Trophoblast cell (in vitro differentiated cells and primary cell): ENCODE measurements around the gene SIAE.
A peak's percentile ranks its signal among the peaks of the same experiment; 100 is the strongest.

Experiments
- DNase-seq, 2 donors: peaks; one replicate each; pipeline ENCODE4 v3.0.0-alpha.2; 2016
- H2AFZ ChIP-seq: 2 replicates; pipeline ENCODE4 v1.6.1; 2013; ENCODE audit warnings: low read length, moderate library complexity, mild to moderate bottlenecking; ENCODE audit not compliant: insufficient read depth, poor library complexity
- H2AK5ac ChIP-seq: 2 replicates; pipeline ENCODE4 v1.6.1; 2013; ENCODE audit warnings: mild to moderate bottlenecking, low read length
- H2BK120ac ChIP-seq: 2 replicates; pipeline ENCODE4 v1.6.1; 2013; ENCODE audit warnings: low read length, mild to moderate bottlenecking, moderate library complexity; ENCODE audit not compliant: insufficient read depth, poor library complexity
- H2BK12ac ChIP-seq: 2 replicates; pipeline ENCODE4 v1.6.1; 2013; ENCODE audit warnings: mild to moderate bottlenecking, low read length, moderate library complexity
- H2BK5ac ChIP-seq: 2 replicates; pipeline ENCODE4 v1.6.1; 2013; ENCODE audit warnings: low read length, low read depth, moderate library complexity, mild to moderate bottlenecking; ENCODE audit not compliant: poor library complexity
- H3K14ac ChIP-seq: 2 replicates; pipeline ENCODE4 v1.6.1; 2013; ENCODE audit warnings: mild to moderate bottlenecking, low read length
- H3K18ac ChIP-seq: 2 replicates; pipeline ENCODE4 v1.6.1; 2013; ENCODE audit warnings: mild to moderate bottlenecking, low read length
- H3K23ac ChIP-seq: 2 replicates; pipeline ENCODE4 v1.6.1; 2013; ENCODE audit warnings: low read length
- H3K27ac ChIP-seq: 2 replicates; pipeline ENCODE4 v1.5.1; 2013; ENCODE audit warnings: low read depth, mild to moderate bottlenecking, inconsistent platforms, low read length, moderate library complexity
- H3K27me3 ChIP-seq: 2 replicates; pipeline ENCODE4 v1.6.1; 2013; ENCODE audit warnings: inconsistent platforms, mild to moderate bottlenecking, low read length, moderate library complexity; ENCODE audit not compliant: insufficient read depth
- H3K36me3 ChIP-seq, 2 experiments: 1 replicate in 1 of 2; 2 replicates in 1 of 2; pipeline ENCODE4 v1.6.1; 2013; ENCODE audit warnings: low read length in 2 of 2, mild to moderate bottlenecking in 2 of 2, moderate library complexity in 1 of 2; ENCODE audit not compliant: insufficient read depth in 2 of 2, control insufficient read depth in 1 of 2
- H3K4ac ChIP-seq: 2 replicates; pipeline ENCODE4 v1.6.1; 2013; ENCODE audit warnings: low read depth, mild to moderate bottlenecking, low read length, moderate library complexity
- H3K4me1 ChIP-seq, 2 experiments: 1 replicate in 1 of 2; 2 replicates in 1 of 2; pipeline ENCODE4 v1.6.1; 2013; ENCODE audit warnings: low read length in 2 of 2, mild to moderate bottlenecking in 2 of 2, moderate library complexity in 1 of 2; ENCODE audit not compliant: insufficient read depth in 2 of 2, control insufficient read depth in 1 of 2
- H3K4me2 ChIP-seq: 2 replicates; pipeline ENCODE4 v1.6.1; 2013; ENCODE audit warnings: inconsistent platforms, mild to moderate bottlenecking, low read length, moderate library complexity
- H3K4me3 ChIP-seq: 2 replicates; pipeline ENCODE4 v1.5.1; 2013; ENCODE audit warnings: mild to moderate bottlenecking, low read depth, low read length, inconsistent platforms
- H3K79me1 ChIP-seq: one replicate; pipeline ENCODE4 v1.6.1; 2013; ENCODE audit warnings: low read length
- H3K79me2 ChIP-seq: 2 replicates; pipeline ENCODE4 v1.6.1; 2013; ENCODE audit warnings: low read length, mild to moderate bottlenecking; ENCODE audit not compliant: control insufficient read depth, insufficient read depth, poor library complexity
- H3K9ac ChIP-seq: 2 replicates; pipeline ENCODE4 v1.6.1; 2013; ENCODE audit warnings: mild to moderate bottlenecking, low read length
- H3K9me3 ChIP-seq: 2 replicates; pipeline ENCODE4 v1.6.1; 2013; ENCODE audit warnings: low read depth, mild to moderate bottlenecking, control low read depth, inconsistent platforms, low read length; ENCODE audit not compliant: insufficient read depth
- H4K12ac ChIP-seq: 2 replicates; pipeline ENCODE4 v1.6.1; 2013; ENCODE audit warnings: low read depth, mild to moderate bottlenecking, low read length, moderate library complexity
- H4K8ac ChIP-seq: 2 replicates; pipeline ENCODE4 v1.6.1; 2013; ENCODE audit warnings: low read depth, mild to moderate bottlenecking, low read length, moderate library complexity
- H4K91ac ChIP-seq: one replicate; pipeline ENCODE4 v1.6.1; 2013; ENCODE audit warnings: low read depth, mild to moderate bottlenecking, low read length, moderate library complexity
- WGBS: extraction: QIAGEN DNeasy Blood & Tissue Kit; methylation state at CpG from one replicate; pipeline ENCODE4 v1.1.7; 2013; ENCODE audit warnings: missing lambda C conversion rate; ENCODE audit not compliant: insufficient read length, insufficient coverage; ENCODE audit errors: extremely low coverage; 5-methylcytosine and 5-hydroxymethylcytosine counted together

Gene SIAE

GRCh38 chr11:124612567-124613246, 60.8 kb downstream of the SIAE start:
- no peak overlapping the region for H3K23ac ChIP-seq
- no peak overlapping the region for H2AK5ac ChIP-seq
- H2BK120ac ChIP-seq, result no peak overlapping the region
- no peak overlapping the region for H3K4ac ChIP-seq
- no peak overlapping the region for H4K12ac ChIP-seq
- H3K36me3 ChIP-seq, result no peaks in the 10 kb centered on the region
- H3K4me1 ChIP-seq, result no peaks in the 10 kb centered on the region
- H3K9me3 ChIP-seq, result no peaks in the 10 kb centered on the region
- no peaks in the 10 kb centered on the region for H3K79me2 ChIP-seq
- H3K18ac ChIP-seq, result no peak overlapping the region
- WGBS, result no CpG with 5 or more reads among the region's 10 CpGs
- DNase-seq, result no peak
- H2BK12ac ChIP-seq, result no peak overlapping the region
- H3K79me1 ChIP-seq, result no peaks in the 10 kb centered on the region
- H4K91ac ChIP-seq, result no peak overlapping the region
- H3K4me2 ChIP-seq, result no peak overlapping the region
- H3K27ac ChIP-seq, result no peak overlapping the region
- no peak overlapping the region for H3K14ac ChIP-seq
- H3K9ac ChIP-seq, result no peak overlapping the region
- no peak overlapping the region for H2BK5ac ChIP-seq
- no peak overlapping the region for H3K4me3 ChIP-seq
- no peak overlapping the region for H2AFZ ChIP-seq
- no peaks in the 10 kb centered on the region for H3K27me3 ChIP-seq
- no peak overlapping the region for H4K8ac ChIP-seq

GRCh38 chr11:124612045-124612444, 61.5 kb downstream of the SIAE start:
- Histone ChIP-seq H4K8ac (no peak overlapping the region), H2AK5ac (no peak overlapping the region), H3K9ac (no peak overlapping the region), H3K23ac (no peak overlapping the region), H2BK120ac (no peak overlapping the region), H3K4me2 (no peak overlapping the region), H3K27ac (no peak overlapping the region), H4K12ac (no peak overlapping the region), H3K36me3 (no peaks in the 10 kb centered on the region), H3K4me1 (no peaks in the 10 kb centered on the region), H3K18ac (no peak overlapping the region), H2BK5ac (no peak overlapping the region), H3K4me3 (no peak overlapping the region), H3K27me3 (no peaks in the 10 kb centered on the region), H3K79me1 (no peaks in the 10 kb centered on the region), H2AFZ (no peak overlapping the region), H3K14ac (no peak overlapping the region), H3K9me3 (no peaks in the 10 kb centered on the region), H4K91ac (no peak overlapping the region), H3K79me2 (no peaks in the 10 kb centered on the region), H2BK12ac (no peak overlapping the region), H3K4ac (no peak overlapping the region)
- WGBS, result no CpG with 5 or more reads among the region's 3 CpGs
- DNase-seq, result no peak

- WGBS, result no CpG with 5 or more reads among the region's 5 CpGs
- no peaks in the 10 kb centered on the region for H3K79me1 ChIP-seq
- no peaks in the 10 kb centered on the region for H3K27me3 ChIP-seq
- no peak within 1 kb of the TSS for H2AFZ ChIP-seq
- no peak within 1 kb of the TSS for H3K27ac ChIP-seq
- H2BK5ac ChIP-seq, result no peak within 1 kb of the TSS
- no peaks in the 10 kb centered on the region for H3K4me1 ChIP-seq
- H4K8ac ChIP-seq, result no peak within 1 kb of the TSS
- H3K14ac ChIP-seq, result no peak within 1 kb of the TSS
- H3K36me3 ChIP-seq, result no peaks in the 10 kb centered on the region
- no peak within 1 kb of the TSS for H3K4ac ChIP-seq
- no peaks in the 10 kb centered on the region for H3K79me2 ChIP-seq
- no peak within 1 kb of the TSS for H2BK12ac ChIP-seq
- H3K4me2 ChIP-seq, result no peak within 1 kb of the TSS
- H3K4me3 ChIP-seq, result peak within 1 kb of the TSS; percentile 25
- no peak within 1 kb of the TSS for H2AK5ac ChIP-seq
- H3K9me3 ChIP-seq, result no peaks in the 10 kb centered on the region
- no peak within 1 kb of the TSS for H2BK120ac ChIP-seq
- no peak for DNase-seq
- H3K9ac ChIP-seq, result no peak within 1 kb of the TSS
- no peak within 1 kb of the TSS for H4K91ac ChIP-seq
- H4K12ac ChIP-seq, result no peak within 1 kb of the TSS
- H3K23ac ChIP-seq, result no peak within 1 kb of the TSS
- H3K18ac ChIP-seq, result no peak within 1 kb of the TSS
Observed at GRCh38 chr11:124611064-124611463, 62.5 kb downstream of the SIAE start, which contains the start of gene PANX3. Gene PANX3, plus strand, starts transcription at chr11:124611428. Its CDS starts 129 bp downstream, at chr11:124611557.

- Histone ChIP-seq H2AFZ (no peak overlapping the region), H3K27ac (no peak overlapping the region), H3K14ac (no peak overlapping the region), H3K4ac (no peak overlapping the region), H3K79me2 (no peaks in the 10 kb centered on the region), H3K18ac (no peak overlapping the region), H3K4me3 (no peak overlapping the region), H4K91ac (no peak overlapping the region), H3K23ac (no peak overlapping the region), H2BK120ac (no peak overlapping the region), H3K27me3 (no peaks in the 10 kb centered on the region), H3K4me1 (no peaks in the 10 kb centered on the region), H3K9me3 (no peaks in the 10 kb centered on the region), H2BK5ac (no peak overlapping the region), H2BK12ac (no peak overlapping the region), H2AK5ac (no peak overlapping the region), H4K8ac (no peak overlapping the region), H3K36me3 (no peaks in the 10 kb centered on the region), H3K9ac (no peak overlapping the region), H4K12ac (no peak overlapping the region), H3K79me1 (no peaks in the 10 kb centered on the region), H3K4me2 (no peak overlapping the region)
- no CpG with 5 or more reads among the region's 2 CpGs for WGBS
- DNase-seq, result no peak
Observed at GRCh38 chr11:124610295-124610694, 63.2 kb downstream of the SIAE start.
